Measurements from ENCODE around the gene CDH23. TPM values are rescaled to one million over a fixed set of nuclear protein-coding genes. Genes with fewer than 3 reads are reported as not detected.

Gene CDH23
- total RNA-seq, 2 donors from 2014 or later, result 3.9 to 4.4 TPM

DNA sequence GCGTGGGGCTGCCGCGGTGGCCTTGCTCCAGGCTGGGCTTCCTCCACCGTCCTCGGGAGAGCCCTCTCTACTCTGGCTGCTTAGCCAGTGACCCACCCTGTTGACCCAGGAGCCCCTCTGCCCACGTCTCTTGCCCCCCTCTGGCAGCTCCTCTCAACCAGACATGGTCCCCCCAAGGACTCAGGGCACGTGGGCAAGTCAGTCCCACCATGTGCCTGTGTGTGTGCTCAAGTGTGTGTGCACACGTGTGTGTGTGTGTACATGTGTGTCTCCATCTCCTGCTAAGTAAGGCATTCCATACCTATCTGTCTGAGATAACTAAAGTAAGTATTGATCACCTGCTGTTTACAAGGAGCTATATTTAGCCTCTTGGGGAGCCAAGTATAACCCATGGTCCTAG, 221.9 kb downstream of the CDH23 start:
- no peaks in the 10 kb centered on the region for H3K36me3 ChIP-seq
- H3K9me3 ChIP-seq, result no peaks in the 10 kb centered on the region
- TF ChIP-seq, protein P1, sequence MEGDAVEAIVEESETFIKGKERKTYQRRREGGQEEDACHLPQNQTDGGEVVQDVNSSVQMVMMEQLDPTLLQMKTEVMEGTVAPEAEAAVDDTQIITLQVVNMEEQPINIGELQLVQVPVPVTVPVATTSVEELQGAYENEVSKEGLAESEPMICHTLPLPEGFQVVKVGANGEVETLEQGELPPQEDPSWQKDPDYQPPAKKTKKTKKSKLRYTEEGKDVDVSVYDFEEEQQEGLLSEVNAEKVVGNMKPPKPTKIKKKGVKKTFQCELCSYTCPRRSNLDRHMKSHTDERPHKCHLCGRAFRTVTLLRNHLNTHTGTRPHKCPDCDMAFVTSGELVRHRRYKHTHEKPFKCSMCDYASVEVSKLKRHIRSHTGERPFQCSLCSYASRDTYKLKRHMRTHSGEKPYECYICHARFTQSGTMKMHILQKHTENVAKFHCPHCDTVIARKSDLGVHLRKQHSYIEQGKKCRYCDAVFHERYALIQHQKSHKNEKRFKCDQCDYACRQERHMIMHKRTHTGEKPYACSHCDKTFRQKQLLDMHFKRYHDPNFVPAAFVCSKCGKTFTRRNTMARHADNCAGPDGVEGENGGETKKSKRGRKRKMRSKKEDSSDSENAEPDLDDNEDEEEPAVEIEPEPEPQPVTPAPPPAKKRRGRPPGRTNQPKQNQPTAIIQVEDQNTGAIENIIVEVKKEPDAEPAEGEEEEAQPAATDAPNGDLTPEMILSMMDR (IDR thresholded peaks at IDR 0.05), result no peak
- no peak overlapping the region for H3K4me3 ChIP-seq
- H3K27me3 ChIP-seq, result no peaks in the 10 kb centered on the region
- H3K4me1 ChIP-seq, result peaks cover 0 to 33% of the 10 kb centered on the region in 2 donors
- H3K27ac ChIP-seq, result no peak overlapping the region
- DNase-seq (ENCODE audit: low spot score), result no peak

DNA sequence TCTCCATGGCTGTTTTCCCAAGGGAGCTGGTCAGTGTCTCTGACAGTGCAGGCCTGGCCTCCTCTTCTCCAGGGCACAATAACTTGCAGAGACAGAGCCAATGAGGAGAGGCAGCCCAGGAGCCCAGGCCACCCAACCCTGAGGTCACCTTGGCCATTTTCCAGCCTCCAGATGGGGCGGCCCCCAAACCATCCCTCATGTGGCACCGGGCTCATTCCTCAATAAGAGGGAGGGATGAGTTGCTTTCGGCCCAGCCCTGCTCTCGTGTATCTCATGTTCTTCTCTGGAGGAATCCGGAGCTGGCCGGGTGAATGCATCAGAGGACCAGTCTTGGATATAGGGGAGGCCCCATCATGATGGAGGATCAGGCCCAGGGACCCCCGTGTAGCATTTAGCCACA, 223.9 kb downstream of the CDH23 start:
- TF ChIP-seq, protein P1 (IDR thresholded peaks at IDR 0.05), result no peak
- Histone ChIP-seq H3K9me3 (no peaks in the 10 kb centered on the region), H3K36me3 (no peaks in the 10 kb centered on the region), H3K4me1 (peaks cover 0 to 23% of the 10 kb centered on the region in 2 donors), H3K27ac (peak overlapping the region in 1 of 2 donors; percentile 3), H3K4me3 (no peak overlapping the region), H3K27me3 (no peaks in the 10 kb centered on the region)
- DNase-seq (ENCODE audit: low spot score), result no peak

DNA sequence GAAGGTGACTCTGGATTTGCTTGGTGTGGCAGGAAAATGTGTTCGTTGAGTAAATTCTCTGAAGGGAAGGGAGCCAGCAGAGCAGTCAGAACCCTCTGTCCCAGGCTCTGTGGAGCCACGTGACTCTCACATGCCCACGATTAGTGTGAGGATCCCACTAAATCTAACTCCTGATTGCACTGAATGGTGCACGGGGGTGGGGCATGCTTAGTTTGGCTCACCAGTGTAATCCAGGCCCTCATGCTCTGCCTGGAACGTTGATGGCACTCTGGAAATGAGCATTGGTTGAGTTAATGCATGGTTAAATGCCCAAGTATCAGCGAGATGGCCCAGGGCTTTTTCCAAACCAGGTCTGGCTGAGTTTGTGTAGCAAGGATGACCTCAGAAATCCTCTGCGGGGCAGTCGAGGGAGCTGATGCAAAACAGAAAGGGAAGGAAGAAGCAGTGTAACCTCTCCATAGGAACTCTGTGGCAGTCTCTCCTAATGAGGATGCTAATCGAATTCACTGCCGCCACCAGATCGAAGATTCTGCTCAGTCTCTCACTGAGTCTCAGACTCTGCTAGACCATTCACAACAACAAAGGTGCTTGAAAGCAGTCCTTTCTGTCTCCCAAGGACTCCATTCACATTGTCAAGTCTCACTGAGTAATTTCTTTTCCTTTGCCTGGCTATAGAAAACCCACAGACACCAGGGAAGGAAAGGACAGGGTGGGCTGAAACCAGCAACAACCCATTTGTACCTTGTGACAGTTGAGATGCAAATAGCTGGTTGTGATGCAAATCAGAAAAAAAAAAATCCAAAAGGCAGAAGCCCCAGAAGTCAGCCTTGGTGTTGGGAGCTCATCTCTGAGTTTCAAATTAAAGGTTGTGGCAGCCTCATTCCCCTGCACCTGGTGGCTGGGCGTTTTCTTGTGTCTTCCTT, 224.8 kb downstream of the CDH23 start:
- Histone ChIP-seq H3K27ac (peak overlapping the region in 1 of 2 donors; percentile 21), H3K27me3 (no peaks in the 10 kb centered on the region), H3K4me1 (peaks cover 0 to 23% of the 10 kb centered on the region in 2 donors), H3K9me3 (no peaks in the 10 kb centered on the region), H3K36me3 (no peaks in the 10 kb centered on the region), H3K4me3 (no peak overlapping the region)
- peak; percentile 74 for DNase-seq (ENCODE audit: low spot score)
- TF ChIP-seq, protein P1 (IDR thresholded peaks at IDR 0.05), result no peak

DNA sequence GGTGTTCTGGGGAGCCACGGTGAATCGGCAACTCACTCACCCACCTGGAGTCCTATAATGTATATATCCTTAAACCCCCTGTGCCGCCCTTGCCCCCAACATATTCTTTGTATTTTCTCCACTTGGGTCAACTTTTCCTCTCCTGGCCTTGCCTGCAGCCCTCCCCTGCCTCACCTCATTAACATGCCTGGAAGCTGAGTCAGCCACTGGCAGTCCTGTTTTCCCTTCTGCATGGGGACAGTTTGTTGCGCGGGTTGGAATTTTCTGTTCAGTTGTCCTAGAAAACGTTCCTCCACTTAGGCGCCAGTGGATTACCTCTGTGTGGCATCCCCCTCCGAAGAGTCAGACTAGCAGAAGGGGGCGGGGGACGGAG, 225.4 kb downstream of the CDH23 start:
- Histone ChIP-seq H3K36me3 (no peaks in the 10 kb centered on the region), H3K27me3 (no peaks in the 10 kb centered on the region), H3K9me3 (no peaks in the 10 kb centered on the region), H3K27ac (peak overlapping the region in 1 of 2 donors; percentile 21), H3K4me3 (no peak overlapping the region), H3K4me1 (peaks cover 0 to 23% of the 10 kb centered on the region in 2 donors)
- TF ChIP-seq, protein P1 (IDR thresholded peaks at IDR 0.05), result no peak
- no peak for DNase-seq (ENCODE audit: low spot score)

DNA sequence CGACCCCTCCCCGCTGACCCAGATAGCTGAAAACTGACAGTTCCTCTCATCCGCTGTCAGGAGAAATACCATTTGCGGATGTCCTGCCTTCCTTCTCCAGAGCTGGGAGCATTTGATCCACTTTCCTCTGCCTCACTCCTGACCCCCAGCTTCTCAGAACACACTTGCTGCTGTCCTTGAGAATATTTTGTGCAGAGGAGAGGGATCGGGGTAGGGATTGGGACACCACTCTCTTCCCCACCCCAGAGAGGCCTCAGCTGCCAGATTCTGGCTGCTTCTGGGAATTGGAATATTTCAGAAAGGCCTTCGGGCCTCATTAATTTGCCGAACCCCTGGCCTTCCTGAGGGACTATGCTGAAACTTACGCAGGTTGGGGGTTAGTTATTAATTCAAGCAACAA, 225.9 kb downstream of the CDH23 start:
- TF ChIP-seq, protein P1 (IDR thresholded peaks at IDR 0.05), result no peak
- H3K27me3 ChIP-seq, result no peaks in the 10 kb centered on the region
- DNase-seq (ENCODE audit: low spot score), result no peak
- no peak overlapping the region for H3K4me3 ChIP-seq
- peak overlapping the region in 1 of 2 donors; percentile 21 for H3K27ac ChIP-seq
- no peaks in the 10 kb centered on the region for H3K9me3 ChIP-seq
- H3K4me1 ChIP-seq, result peaks cover 0 to 23% of the 10 kb centered on the region in 2 donors
- H3K36me3 ChIP-seq, result no peaks in the 10 kb centered on the region

Measured in right atrium auricular region (tissue), 2 donors.